Upper lobe of left lung (tissue), 6 donors: ENCODE data around the gene GTF2H3. TPM values are rescaled to one million over a fixed set of nuclear protein-coding genes. Genes with fewer than 3 reads are reported as not detected.

ENCODE experiments used
- ATAC-seq, 2 donors: fragments of 200-7000 bp; cut with Tn5 transposase; one replicate each; pipeline ENCODE4 v1.9.1; 2022; ENCODE audit warnings: mild to moderate bottlenecking in 2 of 2, moderate library complexity in 2 of 2; ENCODE audit not compliant: low FRiP score in 2 of 2
- DNase-seq, 2 donors: peaks; one replicate each; pipeline ENCODE4 v3.0.0-alpha.2; 2019 to 2020
- H3K27ac ChIP-seq, 4 donors: fragments of 200-600 bp; sonication (generic); one replicate each; pipeline ENCODE4 v1.5.1; 2016 to 2019
- H3K27me3 ChIP-seq, 4 donors: fragments of 200-600 bp; sonication (generic); one replicate each; pipeline ENCODE4 v1.5.1; 2017 to 2019
- H3K36me3 ChIP-seq, 4 donors: fragments of 200-600 bp; sonication (generic); one replicate each; pipeline ENCODE4 v1.5.1; 2016 to 2019
- H3K4me1 ChIP-seq, 4 donors: fragments of 200-600 bp; sonication (generic); one replicate each; pipeline ENCODE4 v1.5.1; 2018 to 2019
- H3K4me3 ChIP-seq, 4 donors: fragments of 200-600 bp; sonication (generic); one replicate each; pipeline ENCODE4 v1.5.1; 2017 to 2019; ENCODE audit warnings: mild to moderate bottlenecking in 2 of 4, moderate library complexity in 1 of 4
- H3K9me3 ChIP-seq, 4 donors: fragments of 200-600 bp; sonication (generic); one replicate each; pipeline ENCODE4 v1.5.1; 2018 to 2019
- CTCF ChIP-seq, 6 experiments: fragments of 450-650 bp in 4 of 6; fragments of 200-600 bp in 2 of 6; sonication (generic) in 2 of 6; IDR thresholded peaks; one replicate each; pipeline ENCODE4 v1.5.1; 2016 to 2019; ENCODE audit warnings: antibody characterized with exemption in 6 of 6
- EP300 ChIP-seq, 4 donors: sonication (generic); formaldehyde crosslinking; IDR thresholded peaks; one replicate each; pipeline ENCODE4 v1.5.1; 2017; ENCODE audit warnings: antibody characterized with exemption in 4 of 4, control low read depth in 2 of 4
- POLR2A ChIP-seq, 4 donors: fragments of 450-650 bp; IDR thresholded peaks; one replicate each; pipeline ENCODE4 v1.5.1; 2016 to 2017; ENCODE audit warnings: antibody characterized with exemption in 4 of 4, mild to moderate bottlenecking in 2 of 4
- POLR2AphosphoS5 ChIP-seq, 2 donors: sonication (generic); formaldehyde crosslinking; IDR thresholded peaks; one replicate each; pipeline ENCODE4 v1.5.1; 2017; ENCODE audit warnings: antibody characterized with exemption in 2 of 2
- WGBS, 2 donors: methylation state at CpG; one replicate each; pipeline ENCODE4 v1.1.5; 2017 to 2018; 5-methylcytosine and 5-hydroxymethylcytosine counted together
- total RNA-seq, 6 donors: library from RNA; depleted of rRNA in 4 of 6; stranded (reverse); fragments of >200 nt in 4 of 6; gene quantifications; one replicate each; pipeline versions ENCODE4 v1.1.0 to v1.2.1, GENCODE V29; 2016 to 2021
- donor health status: DM: no; HTN: no; CAD: no; lungs with moderate emphysema.
- donor health status: DM: no; HTN: yes; CAD: no; lungs with severe emphysema.

Gene GTF2H3
- 10 to 100 TPM in 5 of 6 donors, 1 to 10 TPM in 1; 9.8 to 22.3 (median 16.8) TPM for total RNA-seq

GRCh38 chr12:123633379-123634141, at the start of gene GTF2H3, which contains the start of gene EIF2B1:
GTF2H3 (plus strand) TSS chr12:123633829; CDS start chr12:123633860, 31 bp downstream.
EIF2B1 (minus strand) TSS chr12:123633686; CDS start chr12:123633557, 129 bp downstream.
- WGBS, 2 donors: 1% methylated on average over 12 to 42 of the region's 52 CpGs
- DNase-seq: peak; percentile 96 to 99

GRCh38 chr12:123591702-123592481, 41.7 kb upstream of the GTF2H3 start:
- no peak for DNase-seq
- peaks cover 31 to 55% (median 32%) of the 10 kb centered on the region in 4 donors for H3K4me1 ChIP-seq
- no peak for ATAC-seq
- H3K9me3 ChIP-seq: no peaks in the 10 kb centered on the region
- no peak for TF ChIP-seq POLR2A (IDR thresholded peaks at IDR 0.05)
- no peak for TF ChIP-seq EP300 (IDR thresholded peaks at IDR 0.05)
- TF ChIP-seq POLR2AphosphoS5 (IDR thresholded peaks at IDR 0.05): no peak
- TF ChIP-seq CTCF (IDR thresholded peaks at IDR 0.05): no peak
- WGBS, 2 donors: 71% methylated on average over 8 of the region's 8 CpGs
- H3K27me3 ChIP-seq: no peaks in the 10 kb centered on the region
- H3K36me3 ChIP-seq: peaks cover 10 to 98% (median 66%) of the 10 kb centered on the region in 4 donors
- H3K4me3 ChIP-seq: no peak overlapping the region
- no peak overlapping the region for H3K27ac ChIP-seq

More at GRCh38 chr12:123633379-123634141, at the start of gene GTF2H3, which contains the start of gene EIF2B1:
- Histone ChIP-seq H3K4me1 (peaks cover 9 to 20% (median 16%) of the 10 kb centered on the region in 4 donors), H3K4me3 (peak within 1 kb of the TSS; percentile 86 to 98 (median 94)), H3K27ac (peak within 1 kb of the TSS; percentile 82 to 88 (median 84)), H3K27me3 (no peaks in the 10 kb centered on the region), H3K9me3 (no peaks in the 10 kb centered on the region), H3K36me3 (peaks cover 19 to 35% (median 27%) of the 10 kb centered on the region in 4 donors)
- TF ChIP-seq CTCF (IDR thresholded peaks at IDR 0.05): peak in 1 of 6 experiments; percentile 24
- peak in 2 of 4 donors; percentile 79 to 83 for TF ChIP-seq POLR2A (IDR thresholded peaks at IDR 0.05)
- peak; percentile 97 to 98 for TF ChIP-seq POLR2AphosphoS5 (IDR thresholded peaks at IDR 0.05)
- TF ChIP-seq EP300 (IDR thresholded peaks at IDR 0.05): peak in 1 of 4 donors; percentile 71
- peak; percentile 98 to 99 for ATAC-seq

GRCh38 chr12:123595729-123596128, 37.9 kb upstream of the GTF2H3 start:
- TF ChIP-seq POLR2AphosphoS5 (IDR thresholded peaks at IDR 0.05) (no peak), CTCF (IDR thresholded peaks at IDR 0.05) (no peak), POLR2A (IDR thresholded peaks at IDR 0.05) (no peak), EP300 (IDR thresholded peaks at IDR 0.05) (no peak)
- H3K36me3 ChIP-seq: peaks cover 5 to 83% (median 53%) of the 10 kb centered on the region in 4 donors
- ATAC-seq: no peak

GRCh38 chr12:123597100-123597499, 36.5 kb upstream of the GTF2H3 start:
- ATAC-seq (no peak), DNase-seq (no peak)
- TF ChIP-seq EP300 (IDR thresholded peaks at IDR 0.05): no peak
- no peak for TF ChIP-seq POLR2A (IDR thresholded peaks at IDR 0.05)
- no peak for TF ChIP-seq CTCF (IDR thresholded peaks at IDR 0.05)
- TF ChIP-seq POLR2AphosphoS5 (IDR thresholded peaks at IDR 0.05): no peak
- WGBS, 2 donors: 74 to 83% methylated on average over 3 of the region's 3 CpGs
- Histone ChIP-seq H3K4me1 (peaks cover 8 to 23% (median 12%) of the 10 kb centered on the region in 4 donors), H3K4me3 (no peak overlapping the region), H3K9me3 (no peaks in the 10 kb centered on the region), H3K27ac (no peak overlapping the region), H3K27me3 (no peaks in the 10 kb centered on the region), H3K36me3 (peaks cover 0 to 69% (median 44%) of the 10 kb centered on the region in 4 donors)

More at GRCh38 chr12:123595729-123596128, 37.9 kb upstream of the GTF2H3 start:
- no peak overlapping the region for H3K4me3 ChIP-seq
- peaks cover 8 to 28% (median 9%) of the 10 kb centered on the region in 4 donors for H3K4me1 ChIP-seq
- H3K27me3 ChIP-seq: no peaks in the 10 kb centered on the region
- no peak for DNase-seq
- H3K27ac ChIP-seq: peak overlapping the region in 1 of 4 donors; percentile 13
- H3K9me3 ChIP-seq: no peaks in the 10 kb centered on the region
